ENCODE data around the gene PEA15.

PEA15 gene

GRCh38 chr1:160177231-160177630 is 28.0 kb upstream of the PEA15 start:
- in situ Hi-C loops (cut with HindIII; ENCODE audit: low sequenced_read_pairs): no loop called here
- TF ChIP-seq, protein P1, sequence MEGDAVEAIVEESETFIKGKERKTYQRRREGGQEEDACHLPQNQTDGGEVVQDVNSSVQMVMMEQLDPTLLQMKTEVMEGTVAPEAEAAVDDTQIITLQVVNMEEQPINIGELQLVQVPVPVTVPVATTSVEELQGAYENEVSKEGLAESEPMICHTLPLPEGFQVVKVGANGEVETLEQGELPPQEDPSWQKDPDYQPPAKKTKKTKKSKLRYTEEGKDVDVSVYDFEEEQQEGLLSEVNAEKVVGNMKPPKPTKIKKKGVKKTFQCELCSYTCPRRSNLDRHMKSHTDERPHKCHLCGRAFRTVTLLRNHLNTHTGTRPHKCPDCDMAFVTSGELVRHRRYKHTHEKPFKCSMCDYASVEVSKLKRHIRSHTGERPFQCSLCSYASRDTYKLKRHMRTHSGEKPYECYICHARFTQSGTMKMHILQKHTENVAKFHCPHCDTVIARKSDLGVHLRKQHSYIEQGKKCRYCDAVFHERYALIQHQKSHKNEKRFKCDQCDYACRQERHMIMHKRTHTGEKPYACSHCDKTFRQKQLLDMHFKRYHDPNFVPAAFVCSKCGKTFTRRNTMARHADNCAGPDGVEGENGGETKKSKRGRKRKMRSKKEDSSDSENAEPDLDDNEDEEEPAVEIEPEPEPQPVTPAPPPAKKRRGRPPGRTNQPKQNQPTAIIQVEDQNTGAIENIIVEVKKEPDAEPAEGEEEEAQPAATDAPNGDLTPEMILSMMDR (IDR thresholded peaks at IDR 0.05; ENCODE audit: low read depth, low read length, missing control alignments): no peak
- DNase-seq (ENCODE audit: low read depth): no peak
- no peak overlapping the region for H3K4me3 ChIP-seq (ENCODE audit: low read depth, low read length)

DNA sequence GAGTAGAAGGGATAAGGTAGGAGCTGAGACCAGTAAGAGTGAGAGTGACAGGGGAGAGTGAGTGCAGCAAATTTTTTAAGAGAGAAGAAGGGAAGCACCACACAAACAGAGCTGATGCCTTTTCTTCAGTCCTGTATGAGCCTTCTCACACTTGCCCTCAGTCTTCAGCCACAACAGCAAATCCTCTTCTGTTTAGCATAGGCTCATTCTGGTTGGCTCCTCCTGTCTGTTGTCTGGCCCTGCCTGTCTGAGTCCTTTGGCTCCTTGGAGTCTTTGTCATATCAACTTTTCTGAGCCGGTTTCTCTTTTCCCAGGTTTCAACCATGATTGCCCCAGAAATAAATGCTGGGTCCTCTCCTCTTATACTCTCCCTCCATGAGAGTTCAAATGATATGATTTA is 27.5 kb upstream of the PEA15 start:
- DNase-seq (ENCODE audit: low read depth): no peak
- TF ChIP-seq, protein P1 (IDR thresholded peaks at IDR 0.05; ENCODE audit: low read depth, low read length, missing control alignments): no peak
- no peak overlapping the region for H3K4me3 ChIP-seq (ENCODE audit: low read depth, low read length)
- in situ Hi-C loops (cut with HindIII; ENCODE audit: low sequenced_read_pairs): no loop called here

DNA sequence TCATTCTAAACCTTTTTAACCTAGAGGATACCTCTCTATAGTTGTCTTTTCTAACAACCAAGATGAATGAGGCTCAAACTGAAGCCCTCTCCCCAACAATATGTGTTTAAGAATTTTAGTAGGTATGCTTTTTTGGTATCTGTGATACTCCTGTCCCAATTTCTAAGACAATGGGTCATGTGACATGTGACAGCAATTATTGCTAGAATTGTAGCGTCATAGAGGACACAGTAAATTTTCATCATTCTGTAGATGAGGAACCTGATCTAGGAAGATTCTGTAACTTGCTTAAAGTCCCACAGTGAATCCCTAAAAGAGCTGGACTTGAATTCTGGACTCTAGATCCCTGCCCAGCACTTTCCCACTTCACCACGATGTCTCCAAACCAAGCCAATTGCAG is 26.5 kb upstream of the PEA15 start:
- no peak for DNase-seq (ENCODE audit: low read depth)
- no peak overlapping the region for H3K4me3 ChIP-seq (ENCODE audit: low read depth, low read length)
- in situ Hi-C loops (cut with HindIII; ENCODE audit: low sequenced_read_pairs): no loop called here
- TF ChIP-seq, protein P1 (IDR thresholded peaks at IDR 0.05; ENCODE audit: low read depth, low read length, missing control alignments): no peak

GRCh38 chr1:160179336-160179735 is 25.8 kb upstream of the PEA15 start:
- TF ChIP-seq, protein P1 (IDR thresholded peaks at IDR 0.05; ENCODE audit: low read depth, low read length, missing control alignments): no peak
- no peak overlapping the region for H3K4me3 ChIP-seq (ENCODE audit: low read depth, low read length)
- DNase-seq (ENCODE audit: low read depth): no peak
- in situ Hi-C loops (cut with HindIII; ENCODE audit: low sequenced_read_pairs): no loop called here

- in situ Hi-C loops (cut with HindIII; ENCODE audit: low sequenced_read_pairs): no loop called here
- no peak overlapping the region for H3K4me3 ChIP-seq (ENCODE audit: low read depth, low read length)
- DNase-seq (ENCODE audit: low read depth): no peak
- TF ChIP-seq, protein P1 (IDR thresholded peaks at IDR 0.05; ENCODE audit: low read depth, low read length, missing control alignments): no peak
These were observed 18.9 kb upstream of the PEA15 start for GRCh38 chr1:160186246-160186645.

DNA sequence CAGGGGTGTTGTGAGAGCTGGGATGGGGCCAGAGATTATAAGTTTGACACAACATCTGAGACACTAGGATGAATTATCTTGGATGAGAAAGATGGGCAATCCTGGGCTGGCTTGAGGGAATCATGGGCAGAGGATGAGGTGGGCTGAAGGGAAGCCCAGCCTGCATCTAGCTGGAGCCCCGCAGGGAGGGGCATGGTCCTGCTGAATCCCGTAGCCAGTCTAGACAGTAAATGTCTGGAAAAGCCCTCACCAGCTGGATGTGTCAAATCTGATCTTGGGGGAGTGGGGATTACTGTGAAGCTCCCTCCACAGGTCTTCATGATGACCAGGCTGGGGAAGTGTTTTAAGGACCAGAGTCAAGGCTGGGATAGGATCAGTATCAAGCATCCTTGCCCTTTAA is 18.5 kb upstream of the PEA15 start:
- in situ Hi-C loops (cut with HindIII; ENCODE audit: low sequenced_read_pairs): no loop called here
- no peak overlapping the region for H3K4me3 ChIP-seq (ENCODE audit: low read depth, low read length)
- TF ChIP-seq, protein P1 (IDR thresholded peaks at IDR 0.05; ENCODE audit: low read depth, low read length, missing control alignments): no peak
- DNase-seq (ENCODE audit: low read depth): no peak

DNA sequence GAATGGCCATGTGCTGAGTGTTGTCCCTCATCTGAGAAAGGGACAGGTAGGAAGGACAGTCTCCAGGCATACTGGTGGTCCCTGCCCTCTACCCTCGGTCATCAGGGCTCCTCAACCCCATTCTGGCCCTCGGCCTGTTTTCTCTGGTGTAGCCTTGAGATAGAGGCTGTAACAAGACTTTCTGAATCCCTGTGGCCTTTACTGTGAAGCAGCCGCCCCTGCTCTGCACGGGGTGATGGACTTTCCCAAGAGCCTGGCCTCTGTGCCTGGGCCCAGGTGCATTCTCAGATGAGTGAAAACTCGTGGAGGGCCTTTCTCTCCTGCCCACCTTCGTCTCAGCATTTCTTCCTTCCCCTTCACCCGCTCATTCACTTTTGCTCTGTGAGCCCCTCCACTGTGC is 17.8 kb upstream of the PEA15 start:
- TF ChIP-seq, protein P1 (IDR thresholded peaks at IDR 0.05; ENCODE audit: low read depth, low read length, missing control alignments): no peak
- no peak for DNase-seq (ENCODE audit: low read depth)
- in situ Hi-C loops (cut with HindIII; ENCODE audit: low sequenced_read_pairs): no loop called here
- no peak overlapping the region for H3K4me3 ChIP-seq (ENCODE audit: low read depth, low read length)

Data from astrocyte of the cerebellum (primary cell).